B cell (primary cell): ENCODE data around the gene CPED1. TPM values are rescaled to one million over a fixed set of nuclear protein-coding genes. Genes with fewer than 3 reads are reported as not detected.
A peak's percentile ranks its signal among the peaks of the same experiment; 100 is the strongest.

Source experiments
- ATAC-seq: fragments of 200-7000 bp; cut with Tn5 transposase; one replicate; pipeline ENCODE4 v1.10.0; 2021; ENCODE audit warnings: low read depth, mild to moderate bottlenecking, moderate number of reproducible peaks, moderate library complexity
- CTCF ChIA-PET: fragments of 350-600 bp; sonication (Branson Sonifier 250); formaldehyde crosslinking; loops from one replicate; lab custom pipeline; 2021; ENCODE audit warnings: antibody characterized with exemption, inconsistent platforms; lab: Charles Lee
- POLR2A ChIA-PET: fragments of 350-600 bp; sonication (Branson Sonifier 250); formaldehyde crosslinking; loops from one replicate; lab custom pipeline; 2021; ENCODE audit warnings: antibody characterized with exemption; lab: Charles Lee
- DNase-seq: peaks from one replicate; pipeline ENCODE4 v3.0.0; 2013
- H2AFZ ChIP-seq: 2 replicates; pipeline ENCODE4 v1.6.1; 2012; ENCODE audit warnings: mild to moderate bottlenecking, low read depth, low read length; ENCODE audit not compliant: insufficient read depth, poor library complexity, severe bottlenecking
- H3K27ac ChIP-seq, 2 donors: 1 replicate in 1 of 2; 2 replicates in 1 of 2; pipeline ENCODE4 v1.5.1; 2012 to 2013; ENCODE audit warnings: low read length in 2 of 2, mild to moderate bottlenecking in 2 of 2, moderate library complexity in 1 of 2
- H3K27me3 ChIP-seq, 4 experiments: fragments of 200-600 bp in 1 of 4; sonication (generic) in 1 of 4; replicated peaks in 1 of 4; 1 replicate in 2 of 4; 2 replicates in 2 of 4; pipeline versions ENCODE4 v1.6.1 to v1.7.0; 2013 to 2016; ENCODE audit warnings: low read length in 3 of 4, mild to moderate bottlenecking in 2 of 4, mixed read lengths in 1 of 4, moderate library complexity in 1 of 4; ENCODE audit not compliant: insufficient read depth in 4 of 4, control insufficient read depth in 3 of 4; ENCODE audit errors: control extremely low read depth in 1 of 4
- H3K36me3 ChIP-seq, 2 experiments: replicated peaks in 1 of 2; 1 replicate in 1 of 2; 2 replicates in 1 of 2; pipeline versions ENCODE4 v1.6.1 to v1.7.1; 2013; ENCODE audit warnings: low read length in 1 of 2; ENCODE audit not compliant: insufficient read depth in 2 of 2, control insufficient read depth in 1 of 2; ENCODE audit errors: control extremely low read depth in 1 of 2, extremely low read depth in 1 of 2
- H3K4me1 ChIP-seq, 2 donors: fragments of 200-600 bp in 1 of 2; sonication (generic) in 1 of 2; 1 replicate in 1 of 2; 2 replicates in 1 of 2; pipeline versions ENCODE4 v1.5.1 to v1.6.1; 2013 to 2017; ENCODE audit warnings: low read length in 2 of 2; ENCODE audit not compliant: control insufficient read depth in 2 of 2, insufficient read depth in 2 of 2
- H3K4me2 ChIP-seq: replicated peaks from 2 replicates; pipeline ENCODE3; 2012; ENCODE audit warnings: mild to moderate bottlenecking, low read depth, low read length; ENCODE audit not compliant: poor library complexity, severe bottlenecking
- H3K4me3 ChIP-seq, 5 experiments: fragments of 200-600 bp in 1 of 5; sonication (generic) in 1 of 5; 1 replicate in 3 of 5; 2 replicates in 2 of 5; pipeline versions ENCODE4 v1.5.1 to v1.7.0; 2011 to 2016; ENCODE audit warnings: low read length in 4 of 5, mild to moderate bottlenecking in 4 of 5, low read depth in 2 of 5, control low read depth in 1 of 5, moderate library complexity in 1 of 5; ENCODE audit not compliant: insufficient read depth in 1 of 5; ENCODE audit errors: control extremely low read depth in 1 of 5, extremely low read depth in 1 of 5
- H3K79me2 ChIP-seq: fragments of 200-600 bp; sonication (generic); one replicate; pipeline ENCODE4 v1.6.0; 2016; ENCODE audit warnings: low read length; ENCODE audit not compliant: control insufficient read depth, insufficient read depth
- H3K9ac ChIP-seq: fragments of 200-600 bp; sonication (generic); 2 replicates; pipeline ENCODE4 v1.6.1; 2017; ENCODE audit warnings: mild to moderate bottlenecking, low read length, moderate library complexity
- H3K9me3 ChIP-seq, 3 donors: one replicate each; pipeline versions ENCODE4 v1.6.1 to v1.7.1; 2013; ENCODE audit warnings: low read length in 2 of 3; ENCODE audit not compliant: control insufficient read depth in 2 of 3, insufficient read depth in 1 of 3; ENCODE audit errors: control extremely low read depth in 1 of 3
- H4K20me1 ChIP-seq: 2 replicates; pipeline ENCODE4 v1.6.0; 2012; ENCODE audit warnings: mild to moderate bottlenecking, low read length; ENCODE audit not compliant: insufficient read depth, control insufficient read depth, poor library complexity, severe bottlenecking
- H3K27ac Mint-ChIP-seq: one replicate; pipeline ENCODE4 v1.8.0; 2021; ENCODE audit warnings: mixed read lengths
- H3K27me3 Mint-ChIP-seq: one replicate; pipeline ENCODE4 v1.8.0; 2021; ENCODE audit warnings: mixed read lengths
- H3K4me1 Mint-ChIP-seq: one replicate; pipeline ENCODE4 v1.8.0; 2021; ENCODE audit warnings: mixed read lengths
- H3K4me3 Mint-ChIP-seq: one replicate; pipeline ENCODE4 v1.8.0; 2021; ENCODE audit warnings: mixed read lengths
- H3K9me3 Mint-ChIP-seq: one replicate; pipeline ENCODE4 v1.8.0; 2022; ENCODE audit warnings: mixed read lengths; ENCODE audit not compliant: insufficient read depth
- CTCF ChIP-seq: fragments of 200-600 bp; IDR thresholded peaks from one replicate; pipeline ENCODE4 v1.8.0; 2022; ENCODE audit warnings: antibody characterized with exemption, mild to moderate bottlenecking
- EZH2 ChIP-seq: IDR thresholded peaks from 2 replicates; pipeline ENCODE4 v1.6.1; 2012; ENCODE audit warnings: borderline replicate concordance, low read depth, mild to moderate bottlenecking, moderate library complexity, low read length; ENCODE audit not compliant: insufficient read depth, poor library complexity, severe bottlenecking
- WGBS: methylation state at CpG from one replicate; pipeline ENCODE4 v1.1.5; 2013; ENCODE audit warnings: missing lambda C conversion rate; ENCODE audit not compliant: insufficient coverage; 5-methylcytosine and 5-hydroxymethylcytosine counted together
- intact Hi-C: fragments of 100-400 bp; cut with micrococcal nuclease; formaldehyde crosslinking; loops from one replicate; pipeline ENCODE4 v1.10.0; 2022
- polyA plus RNA-seq: library from polyadenylated mRNA; depleted of rRNA; stranded (reverse); fragments of >200 nt; gene quantifications from 2 replicates; pipeline ENCODE4 v1.2.3, GENCODE V29; 2012
- total RNA-seq, 2 donors: library from RNA; stranded (reverse); fragments of 120-200 nt in 1 of 2; gene quantifications; 1 replicate in 1 of 2; 2 replicates in 1 of 2; pipeline versions ENCODE4 v1.2.3 to v1.2.4, GENCODE V29; 2013 to 2022

The CPED1 gene
- total and polyA plus RNA-seq, 2 donors (not counting 1 experiment from before 2014, with no cell fraction given) = 0.44 to 3.8 TPM

- H3K79me2 ChIP-seq = peaks cover 33% of the 10 kb centered on the region
Observed at GRCh38 chr7:120951309-120951699, 37.2 kb upstream of the CPED1 start.

More at GRCh38 chr7:120951309-120951699, 37.2 kb upstream of the CPED1 start:
- Histone ChIP-seq H3K4me1 (peaks cover 14 to 15% of the 10 kb centered on the region in 2 donors), H3K9ac (peak overlapping the region; percentile 89), H3K27ac (peak overlapping the region; percentile 95 to 96), H3K9me3 (no peaks in the 10 kb centered on the region), H3K4me3 (peak overlapping the region; percentile 71 to 91 (median 78)), H3K4me2 (peak overlapping the region; percentile 79), H3K27me3 (no peaks in the 10 kb centered on the region), H3K36me3 (peaks cover 10 to 32% of the 10 kb centered on the region in 2 experiments), H4K20me1 (peaks cover 14% of the 10 kb centered on the region), H2AFZ (peak overlapping the region; percentile 85)
- WGBS = no CpG with 5 or more reads among the region's 8 CpGs
- Mint-ChIP-seq H3K4me3 (peak overlapping the region; percentile 99), H3K27ac (peak overlapping the region; percentile 99), H3K4me1 (peaks cover 20% of the 10 kb centered on the region), H3K9me3 (no peaks in the 10 kb centered on the region), H3K27me3 (peaks cover 3% of the 10 kb centered on the region)
- DNase-seq = no peak
- TF ChIP-seq EZH2 (no peak), CTCF (no peak)
- CTCF ChIA-PET = interaction anchor here (1.1 to 1.8 kb wide), 4 partner anchors 18 to 445 kb away, joined by 3 to 8 read pairs (median 4); partner anchors contain the start of gene FAM3C
- POLR2A ChIA-PET = interaction anchor here (1.3 to 1.4 kb wide), 2 partner anchors 25 to 36 kb away, joined by 3 to 11 read pairs; no protein-coding TSS in a partner anchor
- no peak for ATAC-seq
- intact Hi-C loops = loop anchor here (1.0 to 5.0 kb wide), 4 partner anchors 37 to 445 kb away; partner anchors contain the start of genes CPED1 and FAM3C
